Transverse colon (tissue), 3 donors: ENCODE measurements around the gene BSDC1.

Experiments
- CTCF ChIP-seq, 5 experiments: fragments of 200-600 bp in 3 of 5; fragments of 450-650 bp in 2 of 5; sonication (generic) in 3 of 5; IDR thresholded peaks; 1 replicate in 2 of 5; 2 replicates in 3 of 5; pipeline ENCODE4 v1.5.1; 2016 to 2017; ENCODE audit warnings: antibody characterized with exemption in 5 of 5, inconsistent platforms in 3 of 5, mild to moderate bottlenecking in 2 of 5, moderate library complexity in 1 of 5
- EP300 ChIP-seq: sonication (generic); formaldehyde crosslinking; IDR thresholded peaks from one replicate; pipeline ENCODE4 v1.6.1; 2017; ENCODE audit warnings: antibody characterized with exemption, low read depth
- POLR2A ChIP-seq: fragments of 450-650 bp; IDR thresholded peaks from one replicate; pipeline ENCODE4 v1.6.1; 2016; ENCODE audit warnings: antibody characterized with exemption, mild to moderate bottlenecking, moderate library complexity

GRCh38 chr1:32331549-32331948 lies 62.7 kb downstream of the BSDC1 start:
- TF ChIP-seq CTCF (IDR thresholded peaks at IDR 0.05) (no peak), POLR2A (no peak), EP300 (no peak)
